Activated CD8-positive, alpha-beta T cell treated with anti-CD3 and anti-CD28 coated beads for 36 hours (primary cell): ENCODE results near the gene LAMC3. TPM values are rescaled to one million over a fixed set of nuclear protein-coding genes. Genes with fewer than 3 reads are reported as not detected.

Experiments used
- ATAC-seq: fragments of 200-7000 bp; cut with Tn5 transposase; one replicate; pipeline ENCODE4 v1.10.0; 2021; ENCODE audit warnings: mild to moderate bottlenecking, moderate library complexity
- CTCF ChIA-PET: fragments of 350-600 bp; sonication (Branson Sonifier 250); formaldehyde crosslinking; loops from one replicate; lab custom pipeline; 2021; ENCODE audit warnings: antibody characterized with exemption; lab: Charles Lee
- POLR2A ChIA-PET: fragments of 350-600 bp; sonication (Branson Sonifier 250); formaldehyde crosslinking; loops from one replicate; lab custom pipeline; 2021; ENCODE audit warnings: antibody characterized with exemption; lab: Charles Lee
- DNase-seq: peaks from one replicate; pipeline ENCODE4 v3.0.0-alpha.2; 2020
- H3K27ac Mint-ChIP-seq: one replicate; pipeline ENCODE4 v1.8.0; 2021; ENCODE audit warnings: mild to moderate bottlenecking, mixed read lengths
- H3K27me3 Mint-ChIP-seq: one replicate; pipeline ENCODE4 v1.8.0; 2021; ENCODE audit warnings: mixed read lengths
- H3K36me3 Mint-ChIP-seq: one replicate; pipeline ENCODE4 v1.8.0; 2021; ENCODE audit warnings: low read depth, mixed read lengths
- H3K4me1 Mint-ChIP-seq: one replicate; pipeline ENCODE4 v1.8.0; 2021; ENCODE audit warnings: low read depth, mixed read lengths
- H3K4me3 Mint-ChIP-seq: one replicate; pipeline ENCODE4 v1.8.0; 2021; ENCODE audit warnings: mild to moderate bottlenecking, moderate library complexity, mixed read lengths
- H3K9me3 Mint-ChIP-seq: one replicate; pipeline ENCODE4 v1.8.0; 2021; ENCODE audit warnings: mixed read lengths
- CTCF ChIP-seq: fragments of 200-600 bp; IDR thresholded peaks from one replicate; pipeline ENCODE4 v1.8.0; 2022; ENCODE audit warnings: antibody characterized with exemption, mild to moderate bottlenecking
- intact Hi-C: fragments of 100-400 bp; cut with micrococcal nuclease; formaldehyde crosslinking; loops from one replicate; pipeline ENCODE4 v1.10.0; 2022
- total RNA-seq, 2 experiments: library from RNA; stranded (reverse); gene quantifications; one replicate each; pipeline ENCODE4 v1.2.3, GENCODE V29; 2021

LAMC3 gene
- total RNA-seq, 2 experiments from 2014 or later = 0.09 to 0.43 TPM

DNA sequence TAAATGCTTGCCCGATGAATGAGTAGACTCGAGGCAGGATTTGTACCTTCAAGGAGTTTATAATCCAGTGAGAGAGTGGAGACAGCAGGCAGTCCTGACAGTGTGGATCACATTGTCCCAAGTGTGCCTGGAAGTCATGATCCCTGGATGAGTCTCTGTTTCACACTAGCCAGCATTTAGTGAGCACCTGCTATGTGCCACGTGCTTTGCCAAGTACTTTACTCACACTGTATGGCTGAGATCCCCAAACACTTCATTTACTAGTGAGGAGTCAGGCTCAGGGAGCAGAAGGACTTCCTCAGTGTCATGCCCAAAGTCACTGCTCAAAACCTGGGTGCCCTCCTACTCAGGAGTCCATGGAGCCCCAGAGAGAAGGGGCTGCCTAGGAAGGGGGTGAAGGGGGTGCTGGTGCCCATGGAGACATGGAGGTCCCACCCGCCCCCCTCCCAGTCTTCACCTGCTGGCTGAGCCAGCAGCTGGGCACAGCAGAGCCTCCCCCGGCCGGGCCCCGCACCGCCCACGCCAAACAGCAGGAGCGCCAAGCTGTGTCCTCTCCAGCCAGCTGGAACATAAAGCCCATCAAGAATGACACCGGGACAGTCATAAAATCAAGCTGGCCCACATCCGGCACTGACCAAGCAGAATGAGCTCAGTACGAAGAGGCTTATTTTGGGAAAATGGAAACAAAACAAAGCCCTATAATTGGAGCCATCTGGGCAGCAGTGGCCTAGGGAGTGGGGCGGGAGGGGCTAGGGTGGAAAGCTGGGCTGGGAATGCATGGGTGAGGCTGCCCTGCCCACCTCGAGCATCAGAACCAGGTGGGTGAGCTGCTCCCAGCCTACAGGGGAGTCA, 10.6 kb downstream of the LAMC3 start:
- ChIA-PET POLR2A (no interaction called here), CTCF (interaction anchor here (1.0 to 2.1 kb wide), 2 partner anchors 27 to 39 kb away, joined by 3 to 12 read pairs; no protein-coding TSS in a partner anchor)
- Mint-ChIP-seq H3K36me3 (no peaks in the 10 kb centered on the region), H3K27me3 (peaks cover 15% of the 10 kb centered on the region), H3K27ac (no peak overlapping the region), H3K9me3 (no peaks in the 10 kb centered on the region), H3K4me3 (no peak overlapping the region), H3K4me1 (no peaks in the 10 kb centered on the region)
- no peak for ATAC-seq
- intact Hi-C loops = no loop called here
- TF ChIP-seq CTCF = no peak
- no peak for DNase-seq

DNA sequence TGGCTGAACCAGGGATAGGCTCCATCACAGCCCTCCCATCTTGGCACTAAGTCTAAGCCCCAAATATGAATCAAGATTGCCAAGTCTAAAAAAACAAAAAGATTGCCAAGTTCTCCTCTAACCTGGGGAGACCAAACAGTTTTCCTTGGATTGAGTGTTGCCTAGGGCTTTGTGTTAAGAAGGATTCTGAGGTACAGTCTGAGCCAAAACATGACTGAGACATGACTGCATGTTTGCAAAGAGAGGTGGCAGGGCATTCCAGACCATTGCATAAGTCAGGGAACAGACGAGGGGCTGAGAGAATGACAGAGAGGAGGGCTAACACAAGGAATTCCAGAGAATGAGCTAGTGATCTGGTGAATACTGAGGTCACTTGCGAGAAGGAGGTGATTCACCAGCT, 11.4 kb downstream of the LAMC3 start:
- no peak for TF ChIP-seq CTCF
- Mint-ChIP-seq H3K36me3 (no peaks in the 10 kb centered on the region), H3K9me3 (no peaks in the 10 kb centered on the region), H3K27me3 (peaks cover 15% of the 10 kb centered on the region), H3K4me3 (no peak overlapping the region), H3K27ac (no peak overlapping the region), H3K4me1 (no peaks in the 10 kb centered on the region)
- intact Hi-C loops = no loop called here
- ATAC-seq (no peak), DNase-seq (no peak)
- ChIA-PET POLR2A (no interaction called here), CTCF (interaction anchor here (1.0 to 2.1 kb wide), 2 partner anchors 26 to 38 kb away, joined by 3 to 12 read pairs; no protein-coding TSS in a partner anchor)

GRCh38 chr9:131020862-131021261, 11.9 kb downstream of the LAMC3 start:
- Mint-ChIP-seq H3K27me3 (peaks cover 13% of the 10 kb centered on the region), H3K36me3 (no peaks in the 10 kb centered on the region), H3K4me3 (no peak overlapping the region), H3K9me3 (no peaks in the 10 kb centered on the region), H3K4me1 (no peaks in the 10 kb centered on the region), H3K27ac (no peak overlapping the region)
- intact Hi-C loops = no loop called here
- no peak for TF ChIP-seq CTCF
- ChIA-PET POLR2A (no interaction called here), CTCF (interaction anchor here (1.0 to 2.1 kb wide), 2 partner anchors 26 to 37 kb away, joined by 3 to 12 read pairs; no protein-coding TSS in a partner anchor)
- DNase-seq = no peak
- ATAC-seq = no peak

- H3K36me3 Mint-ChIP-seq = no peaks in the 10 kb centered on the region
- DNase-seq (no peak), ATAC-seq (no peak)
- H3K27ac Mint-ChIP-seq = no peak overlapping the region
- no peak overlapping the region for H3K4me3 Mint-ChIP-seq
- no peak for TF ChIP-seq CTCF
- H3K4me1 Mint-ChIP-seq = no peaks in the 10 kb centered on the region
- intact Hi-C loops = no loop called here
- peaks cover 13% of the 10 kb centered on the region for H3K27me3 Mint-ChIP-seq
- ChIA-PET POLR2A (no interaction called here), CTCF (interaction anchor here (1.1 to 1.4 kb wide), 2 partner anchors 18 to 25 kb away, joined by 3 to 4 read pairs; no protein-coding TSS in a partner anchor)
- no peaks in the 10 kb centered on the region for H3K9me3 Mint-ChIP-seq
These were observed 12.8 kb downstream of the LAMC3 start for GRCh38 chr9:131021785-131022184.
